VCaP (cell line): ENCODE data around the gene MAGI1.
"Not testable (repeated sequence)": the region's sequence is repeated elsewhere in the genome, so short reads cannot be mapped to it uniquely, and the experiment has no call there.

Source experiments
- H3K27ac ChIP-seq: fragments of 450-650 bp; 2 replicates; pipeline ENCODE4 v1.5.1; 2017
- TF ChIP-seq, protein P1 (sequence below): fragments of 450-650 bp; conservative IDR thresholded peaks from 2 replicates; pipeline ENCODE4 v1.5.1; 2017; ENCODE audit warnings: mild to moderate bottlenecking, moderate library complexity

MAGI1 gene

DNA sequence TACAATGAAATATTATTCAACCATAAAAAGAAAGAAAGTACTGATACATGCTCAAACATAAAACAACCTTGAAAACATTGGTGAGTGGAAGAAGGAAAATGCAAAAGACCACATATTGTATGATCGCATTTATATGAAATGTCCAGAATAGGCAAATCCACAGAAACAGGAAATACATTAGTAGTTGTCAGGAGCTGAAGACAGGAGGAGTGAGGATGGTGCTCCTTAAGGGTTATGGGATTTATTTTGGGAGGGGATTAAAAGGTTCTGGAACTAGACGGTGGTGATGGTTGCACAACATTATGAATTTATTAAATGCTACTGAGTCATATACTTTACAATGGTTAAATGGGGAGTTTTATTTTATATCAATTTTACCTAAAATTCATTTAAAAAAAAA is 12.1 kb upstream of the MAGI1 start:
- H3K27ac ChIP-seq: no peak overlapping the region
- TF ChIP-seq, protein P1, sequence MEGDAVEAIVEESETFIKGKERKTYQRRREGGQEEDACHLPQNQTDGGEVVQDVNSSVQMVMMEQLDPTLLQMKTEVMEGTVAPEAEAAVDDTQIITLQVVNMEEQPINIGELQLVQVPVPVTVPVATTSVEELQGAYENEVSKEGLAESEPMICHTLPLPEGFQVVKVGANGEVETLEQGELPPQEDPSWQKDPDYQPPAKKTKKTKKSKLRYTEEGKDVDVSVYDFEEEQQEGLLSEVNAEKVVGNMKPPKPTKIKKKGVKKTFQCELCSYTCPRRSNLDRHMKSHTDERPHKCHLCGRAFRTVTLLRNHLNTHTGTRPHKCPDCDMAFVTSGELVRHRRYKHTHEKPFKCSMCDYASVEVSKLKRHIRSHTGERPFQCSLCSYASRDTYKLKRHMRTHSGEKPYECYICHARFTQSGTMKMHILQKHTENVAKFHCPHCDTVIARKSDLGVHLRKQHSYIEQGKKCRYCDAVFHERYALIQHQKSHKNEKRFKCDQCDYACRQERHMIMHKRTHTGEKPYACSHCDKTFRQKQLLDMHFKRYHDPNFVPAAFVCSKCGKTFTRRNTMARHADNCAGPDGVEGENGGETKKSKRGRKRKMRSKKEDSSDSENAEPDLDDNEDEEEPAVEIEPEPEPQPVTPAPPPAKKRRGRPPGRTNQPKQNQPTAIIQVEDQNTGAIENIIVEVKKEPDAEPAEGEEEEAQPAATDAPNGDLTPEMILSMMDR: no peak

DNA sequence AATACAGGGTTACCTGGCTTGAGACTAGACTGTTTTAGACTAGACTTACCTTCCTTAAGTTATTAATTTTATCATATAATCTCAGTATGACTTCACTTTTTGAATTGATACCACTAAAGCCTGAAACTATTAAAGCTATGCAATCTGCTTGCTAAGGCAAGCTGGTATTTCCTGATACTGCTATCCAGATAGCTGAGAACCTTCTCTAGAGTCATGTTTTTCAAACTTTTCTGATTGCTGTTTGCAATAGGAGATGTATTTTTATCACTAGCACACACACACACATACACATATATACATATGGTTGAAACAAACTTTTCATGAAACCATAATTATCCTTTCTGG is 9.3 kb upstream of the MAGI1 start:
- H3K27ac ChIP-seq: no peak overlapping the region
- TF ChIP-seq, protein P1: no peak

DNA sequence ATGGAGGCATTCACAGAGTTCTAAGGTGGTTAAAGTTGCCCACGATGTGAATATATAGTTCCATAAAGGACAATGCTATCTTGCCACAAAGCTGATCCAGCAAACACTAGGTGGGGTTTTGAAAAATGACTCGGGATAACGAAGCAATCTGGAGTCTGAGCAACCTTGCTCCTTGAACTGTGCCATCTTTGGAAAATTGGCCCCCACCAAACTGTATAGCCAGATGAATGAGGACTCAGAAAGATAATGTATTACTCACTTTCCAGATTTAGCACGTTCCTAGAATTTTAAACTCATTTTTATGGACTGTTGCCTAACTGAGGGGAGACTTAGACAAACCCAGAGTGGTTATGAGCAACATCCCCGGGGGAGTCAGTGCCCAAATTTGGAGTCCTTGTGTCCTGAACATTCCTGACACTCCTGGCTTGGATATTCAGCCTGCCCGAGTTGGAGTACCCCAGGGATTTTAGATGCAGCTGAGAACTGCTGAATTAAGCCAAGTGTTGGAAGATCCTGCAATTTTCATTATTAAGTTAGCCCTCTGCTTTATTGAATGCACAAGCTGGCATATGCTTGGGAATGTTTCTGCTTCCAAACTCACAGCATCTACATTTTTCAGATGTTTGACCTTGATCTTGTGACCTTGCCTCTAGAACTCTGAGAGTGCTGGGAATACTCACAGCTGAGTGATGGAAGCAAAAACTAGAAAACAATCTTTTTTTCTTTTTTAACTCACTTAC is 8.8 kb upstream of the MAGI1 start:
- TF ChIP-seq, protein P1: no peak
- no peak overlapping the region for H3K27ac ChIP-seq

DNA sequence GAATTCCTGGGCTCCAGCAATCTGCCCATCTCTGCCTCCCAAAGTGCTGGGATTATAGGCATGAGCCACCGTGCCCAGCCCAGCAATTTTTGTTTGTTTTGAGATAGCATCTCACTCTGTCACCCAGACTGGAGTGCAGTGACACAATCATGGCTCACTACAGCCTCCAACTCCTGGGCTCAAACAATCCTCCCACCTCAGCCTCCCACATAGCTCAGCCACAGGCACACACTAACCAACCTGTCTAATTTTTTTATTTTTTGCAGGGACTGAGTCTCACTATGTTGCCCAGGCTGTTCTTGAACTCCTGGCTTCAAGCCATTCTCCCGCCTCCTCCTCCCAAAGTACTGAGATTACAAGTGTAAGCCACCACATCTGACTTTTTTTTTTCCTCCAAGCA is 7.6 kb upstream of the MAGI1 start:
- not testable (repeated sequence) for H3K27ac ChIP-seq

DNA sequence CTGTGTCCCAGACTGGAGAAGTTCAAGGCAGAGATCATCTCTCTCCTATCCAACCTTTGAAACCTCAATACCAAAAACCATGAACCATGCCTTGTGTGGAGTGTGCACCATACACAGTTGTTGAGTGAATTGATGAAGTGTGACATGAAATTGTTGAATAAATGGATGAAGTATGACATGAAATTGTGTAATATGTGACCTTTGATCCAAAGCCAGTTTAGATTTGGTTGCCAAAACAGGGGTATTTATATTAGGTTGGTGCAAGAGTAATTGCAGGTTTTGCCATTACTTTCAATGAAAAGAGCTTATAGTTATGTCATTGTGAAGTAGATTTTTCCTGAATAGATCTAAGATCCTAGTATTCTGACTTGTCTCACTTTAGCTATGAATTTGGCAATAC is 3.1 kb upstream of the MAGI1 start:
- TF ChIP-seq, protein P1: no peak
- no peak overlapping the region for H3K27ac ChIP-seq

DNA sequence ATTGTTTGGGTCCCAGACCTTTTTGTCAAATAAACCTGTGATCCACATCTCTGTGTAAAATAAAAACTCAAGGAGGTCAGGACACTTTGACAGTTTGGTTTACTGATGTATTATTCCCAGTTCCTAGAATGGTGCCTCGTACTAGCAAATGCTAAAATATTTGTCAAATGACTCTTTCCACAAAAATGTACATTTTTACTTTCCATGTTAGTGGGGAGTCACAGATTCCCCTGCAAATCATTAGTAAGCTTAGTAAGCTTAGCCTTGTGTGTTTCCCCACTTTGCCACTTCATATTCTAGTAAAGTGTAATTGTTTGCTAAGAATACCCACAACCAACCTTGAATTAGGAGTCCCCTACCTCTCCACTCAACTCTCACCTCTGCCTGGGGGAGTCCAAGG is 2.4 kb upstream of the MAGI1 start:
- TF ChIP-seq, protein P1: no peak
- no peak overlapping the region for H3K27ac ChIP-seq

DNA sequence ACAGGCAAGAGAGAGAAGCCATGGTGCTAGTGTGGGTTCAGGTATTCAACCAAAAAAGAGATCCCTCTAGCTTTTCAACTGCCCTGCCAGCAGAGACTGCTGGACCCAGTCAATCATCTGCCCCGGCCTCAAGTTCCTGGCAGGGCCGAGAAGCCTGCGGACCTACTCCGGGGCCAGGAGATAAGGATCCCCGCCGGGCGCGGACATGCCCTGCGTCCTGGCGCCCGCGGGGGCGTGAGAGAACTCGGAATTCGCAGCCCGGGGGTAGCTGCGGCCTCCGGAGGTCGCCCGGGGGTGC is 821 bp upstream of the MAGI1 start:
- H3K27ac ChIP-seq: peak overlapping the region; percentile 98
- TF ChIP-seq, protein P1: peak; percentile 23

DNA sequence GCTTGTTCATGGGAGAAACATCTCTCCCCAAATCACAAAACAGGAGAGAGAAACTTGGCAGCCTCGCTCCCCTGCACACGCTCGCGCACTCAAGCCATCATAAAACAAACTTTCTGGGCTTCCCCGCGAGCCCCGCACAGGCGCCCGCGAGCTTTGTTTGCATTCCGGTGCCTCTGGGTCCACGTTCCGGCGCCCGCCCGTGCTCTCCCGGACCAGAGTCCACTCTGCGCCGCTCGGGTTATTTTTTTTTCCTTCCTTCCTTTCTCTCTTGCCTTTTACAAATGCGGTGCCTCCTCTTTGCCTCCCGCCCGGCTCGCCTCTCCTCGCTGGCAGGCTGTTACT is 363 bp downstream of the MAGI1 start:
- TF ChIP-seq, protein P1: no peak
- peak overlapping the region; percentile 98 for H3K27ac ChIP-seq
